Esophagus squamous epithelium (tissue), 4 donors: Measurements from ENCODE around the gene MTA1.

Experiments used
- POLR2A ChIP-seq, 4 donors: fragments of 450-650 bp; IDR thresholded peaks; one replicate each; pipeline ENCODE4 v1.6.1; 2017; ENCODE audit warnings: antibody characterized with exemption in 4 of 4, mild to moderate bottlenecking in 4 of 4, moderate library complexity in 3 of 4
- TF ChIP-seq, protein P1 (sequence below), 6 experiments: fragments of 450-650 bp in 4 of 6; fragments of 200-600 bp in 2 of 6; sonication (generic) in 2 of 6; IDR thresholded peaks; one replicate each; pipeline ENCODE4 v1.5.1; 2016 to 2019; ENCODE audit warnings: antibody characterized with exemption in 6 of 6, mild to moderate bottlenecking in 4 of 6, moderate library complexity in 4 of 6

- TF ChIP-seq, protein P1, sequence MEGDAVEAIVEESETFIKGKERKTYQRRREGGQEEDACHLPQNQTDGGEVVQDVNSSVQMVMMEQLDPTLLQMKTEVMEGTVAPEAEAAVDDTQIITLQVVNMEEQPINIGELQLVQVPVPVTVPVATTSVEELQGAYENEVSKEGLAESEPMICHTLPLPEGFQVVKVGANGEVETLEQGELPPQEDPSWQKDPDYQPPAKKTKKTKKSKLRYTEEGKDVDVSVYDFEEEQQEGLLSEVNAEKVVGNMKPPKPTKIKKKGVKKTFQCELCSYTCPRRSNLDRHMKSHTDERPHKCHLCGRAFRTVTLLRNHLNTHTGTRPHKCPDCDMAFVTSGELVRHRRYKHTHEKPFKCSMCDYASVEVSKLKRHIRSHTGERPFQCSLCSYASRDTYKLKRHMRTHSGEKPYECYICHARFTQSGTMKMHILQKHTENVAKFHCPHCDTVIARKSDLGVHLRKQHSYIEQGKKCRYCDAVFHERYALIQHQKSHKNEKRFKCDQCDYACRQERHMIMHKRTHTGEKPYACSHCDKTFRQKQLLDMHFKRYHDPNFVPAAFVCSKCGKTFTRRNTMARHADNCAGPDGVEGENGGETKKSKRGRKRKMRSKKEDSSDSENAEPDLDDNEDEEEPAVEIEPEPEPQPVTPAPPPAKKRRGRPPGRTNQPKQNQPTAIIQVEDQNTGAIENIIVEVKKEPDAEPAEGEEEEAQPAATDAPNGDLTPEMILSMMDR (IDR thresholded peaks at IDR 0.05), result no peak
- TF ChIP-seq POLR2A (IDR thresholded peaks at IDR 0.05), result no peak
Measured at GRCh38 chr14:105437723-105438500, 18.3 kb downstream of the MTA1 start.
